Stimulated activated CD8-positive, alpha-beta memory T cell treated with anti-CD3 and anti-CD28 coated beads, Interleukin-4, amount 100 ng/mL, for 4 hours (primary cell): Measurements from ENCODE around the gene PSME1.

Experiments
- DNase-seq, 2 donors: peaks; one replicate each; pipeline ENCODE4 v3.0.0-alpha.2; 2020; ENCODE audit warnings: low read depth in 2 of 2, low spot score in 1 of 2

Gene PSME1

DNA sequence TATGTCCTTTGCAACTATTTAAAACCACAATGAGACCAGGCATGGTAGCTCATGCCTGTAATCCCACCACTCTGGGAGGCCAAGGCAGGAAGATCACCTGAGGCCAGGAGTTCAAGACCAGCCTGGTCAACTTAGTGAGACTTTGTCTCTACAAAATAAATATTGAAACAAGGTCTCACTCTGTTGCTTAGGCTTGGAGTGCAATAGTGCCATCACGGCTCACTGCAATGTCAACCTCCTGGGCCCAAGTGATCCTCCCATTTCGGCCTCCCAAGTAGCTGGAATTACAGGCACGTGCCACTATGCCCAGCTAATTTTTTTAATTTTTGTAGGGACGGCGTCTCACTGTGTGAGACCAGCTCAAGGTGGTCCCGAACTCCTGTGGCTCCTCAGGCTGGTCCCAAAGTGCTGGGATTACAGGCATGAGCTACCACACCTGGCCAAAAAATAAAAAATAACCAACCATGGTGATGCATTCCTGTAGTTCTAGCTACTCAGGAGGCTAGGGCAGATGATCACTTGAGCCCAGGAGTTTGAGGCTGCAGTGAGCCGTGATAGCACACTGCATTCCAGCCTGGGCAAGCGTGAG is 6.5 kb upstream of the PSME1 start:
- DNase-seq: no peak

DNA sequence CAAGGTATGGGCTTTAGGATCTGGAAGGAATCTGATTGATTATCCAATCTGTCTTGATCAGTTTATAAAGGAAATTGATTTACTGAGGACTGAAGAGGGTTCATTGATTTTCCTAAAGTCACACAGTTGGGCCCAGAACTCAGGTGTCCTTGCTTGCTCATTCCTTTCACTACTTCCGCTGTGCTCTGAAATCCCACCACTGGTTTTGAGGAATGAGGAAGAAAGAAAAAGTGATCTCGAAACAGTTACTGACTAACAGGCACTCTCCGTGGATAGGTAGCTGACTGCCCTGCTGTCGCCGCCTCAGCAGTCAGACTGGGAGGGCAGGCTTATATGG is 5.6 kb upstream of the PSME1 start, which contains the start of gene FITM1:
Gene FITM1 (plus strand): TSS at position 280 of the 337 bp plus-strand sequence. CDS start 905 bp downstream, outside the sequence.
- no peak for DNase-seq

DNA sequence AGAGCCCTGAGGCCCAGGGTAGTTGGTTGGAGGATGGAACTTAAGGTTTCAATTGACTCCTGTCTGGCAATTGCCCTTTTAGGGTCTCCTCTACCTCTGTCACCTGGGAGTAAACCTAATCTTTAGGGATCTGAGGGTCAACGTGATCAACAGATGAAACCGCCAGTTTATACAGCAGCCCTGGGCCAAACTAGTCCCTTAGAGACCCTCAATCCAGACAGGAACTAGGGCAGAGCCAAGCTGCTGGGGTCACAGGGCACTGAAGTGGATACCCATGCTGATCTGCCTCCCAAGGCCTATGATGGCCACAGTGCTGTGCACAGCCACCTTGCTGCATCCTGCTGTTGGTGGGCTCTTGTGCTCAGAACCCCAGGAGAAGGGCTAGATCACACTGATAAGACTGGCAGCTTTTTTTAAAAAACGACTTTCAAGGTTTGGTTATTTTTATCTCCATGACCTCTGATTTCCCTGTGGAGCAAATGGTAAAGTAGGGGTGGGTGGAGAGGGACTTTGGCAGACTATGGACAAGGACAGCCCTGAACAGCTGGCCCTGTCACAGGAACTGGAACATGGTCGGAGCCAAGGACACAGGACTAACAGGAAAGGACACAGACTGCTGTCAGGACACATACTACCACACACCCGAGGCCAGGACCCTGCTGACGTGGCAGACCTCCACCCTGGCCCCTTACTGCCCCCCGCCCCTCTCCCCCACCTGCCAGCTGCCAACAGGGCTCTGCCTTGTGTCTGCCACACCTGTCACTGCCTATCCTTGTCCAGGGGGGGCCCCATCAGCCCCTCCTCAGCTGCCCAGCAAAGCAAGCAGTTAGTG is 5.1 kb upstream of the PSME1 start:
- DNase-seq: no peak

DNA sequence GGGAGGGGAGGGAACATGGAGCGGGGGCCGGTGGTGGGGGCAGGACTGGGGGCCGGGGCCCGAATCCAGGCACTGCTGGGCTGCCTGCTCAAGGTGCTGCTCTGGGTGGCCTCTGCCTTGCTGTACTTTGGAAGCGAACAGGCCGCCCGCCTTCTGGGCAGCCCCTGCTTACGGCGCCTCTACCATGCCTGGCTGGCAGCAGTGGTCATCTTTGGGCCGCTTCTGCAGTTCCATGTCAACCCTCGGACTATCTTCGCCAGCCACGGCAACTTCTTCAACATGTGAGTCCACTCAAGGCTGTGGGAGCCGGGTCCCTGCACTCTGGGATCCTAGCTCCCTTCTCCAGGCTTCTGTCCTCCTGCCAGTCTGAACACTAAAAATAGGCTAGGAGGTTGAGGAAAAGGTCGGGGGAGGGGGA is 4.4 kb upstream of the PSME1 start:
- no peak for DNase-seq

DNA sequence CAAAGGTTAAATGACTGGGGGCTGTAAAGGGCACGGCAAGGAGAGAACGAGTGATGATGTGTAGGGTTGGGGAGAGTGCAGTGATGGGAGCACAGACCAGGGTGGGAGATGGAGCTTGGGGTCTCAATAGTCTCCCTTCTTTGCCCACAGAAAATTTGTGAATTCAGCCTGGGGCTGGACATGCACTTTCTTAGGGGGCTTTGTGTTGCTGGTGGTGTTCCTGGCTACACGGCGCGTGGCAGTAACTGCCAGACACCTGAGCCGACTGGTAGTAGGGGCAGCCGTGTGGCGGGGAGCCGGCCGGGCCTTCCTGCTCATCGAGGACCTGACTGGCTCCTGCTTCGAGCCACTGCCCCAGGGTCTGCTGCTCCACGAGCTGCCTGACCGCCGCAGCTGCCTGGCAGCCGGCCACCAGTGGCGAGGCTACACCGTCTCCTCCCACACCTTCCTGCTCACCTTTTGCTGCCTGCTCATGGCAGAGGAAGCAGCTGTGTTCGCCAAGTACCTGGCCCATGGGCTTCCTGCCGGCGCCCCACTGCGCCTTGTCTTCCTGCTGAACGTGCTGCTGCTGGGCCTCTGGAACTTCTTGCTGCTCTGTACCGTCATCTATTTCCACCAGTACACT is 3.8 kb upstream of the PSME1 start:
- DNase-seq: no peak

DNA sequence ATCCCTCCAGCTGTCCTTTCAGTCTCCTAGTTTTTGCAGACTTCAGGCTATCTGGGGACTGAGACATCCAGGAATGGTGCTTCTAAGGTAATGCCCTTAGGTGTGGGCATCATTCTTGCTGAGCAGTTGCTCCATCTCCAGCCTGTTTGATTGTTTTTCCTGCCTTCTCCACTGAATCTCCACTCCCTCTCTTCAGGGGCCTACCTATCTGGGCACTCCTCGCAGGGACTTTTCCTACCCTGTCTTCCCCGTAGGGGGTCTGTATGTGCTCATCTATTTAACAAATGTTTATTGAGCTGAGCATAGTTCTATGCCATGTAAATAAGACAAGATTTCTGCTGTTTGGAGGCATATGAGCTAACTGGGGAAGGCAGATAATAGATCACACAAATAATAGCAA is 3.0 kb upstream of the PSME1 start:
- DNase-seq: no peak

DNA sequence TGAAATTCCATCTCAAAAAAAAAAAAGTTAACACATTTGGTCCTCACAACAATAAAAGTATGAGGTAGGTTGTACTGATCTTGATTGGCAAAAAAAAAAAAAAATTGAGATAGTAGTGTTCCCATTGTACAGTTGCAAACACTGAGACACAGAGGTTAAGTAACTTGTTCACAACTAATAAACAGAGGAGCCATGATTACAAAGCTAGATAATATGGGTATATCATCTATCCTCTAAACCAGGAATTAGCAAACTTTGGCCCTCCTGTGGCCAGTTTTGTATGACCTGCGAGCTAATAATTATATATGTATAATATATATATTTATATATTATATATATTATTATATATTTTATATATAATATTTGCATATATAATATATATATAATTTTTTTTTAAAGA is 2.3 kb upstream of the PSME1 start:
- no peak for DNase-seq

DNA sequence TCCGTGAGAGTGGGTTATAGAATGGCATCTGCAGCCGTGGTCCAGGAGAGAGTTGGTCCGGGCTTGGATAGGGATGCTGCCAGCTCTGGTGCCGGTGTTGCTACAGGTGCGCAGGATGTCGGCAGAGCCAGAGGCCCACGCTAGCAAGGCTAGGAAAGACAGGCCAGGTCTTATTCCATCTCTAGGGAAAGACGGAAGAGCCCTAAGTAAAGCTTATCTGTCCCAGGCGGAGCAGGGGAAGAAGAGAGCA is 485 bp upstream of the PSME1 start:
- no peak for DNase-seq

DNA sequence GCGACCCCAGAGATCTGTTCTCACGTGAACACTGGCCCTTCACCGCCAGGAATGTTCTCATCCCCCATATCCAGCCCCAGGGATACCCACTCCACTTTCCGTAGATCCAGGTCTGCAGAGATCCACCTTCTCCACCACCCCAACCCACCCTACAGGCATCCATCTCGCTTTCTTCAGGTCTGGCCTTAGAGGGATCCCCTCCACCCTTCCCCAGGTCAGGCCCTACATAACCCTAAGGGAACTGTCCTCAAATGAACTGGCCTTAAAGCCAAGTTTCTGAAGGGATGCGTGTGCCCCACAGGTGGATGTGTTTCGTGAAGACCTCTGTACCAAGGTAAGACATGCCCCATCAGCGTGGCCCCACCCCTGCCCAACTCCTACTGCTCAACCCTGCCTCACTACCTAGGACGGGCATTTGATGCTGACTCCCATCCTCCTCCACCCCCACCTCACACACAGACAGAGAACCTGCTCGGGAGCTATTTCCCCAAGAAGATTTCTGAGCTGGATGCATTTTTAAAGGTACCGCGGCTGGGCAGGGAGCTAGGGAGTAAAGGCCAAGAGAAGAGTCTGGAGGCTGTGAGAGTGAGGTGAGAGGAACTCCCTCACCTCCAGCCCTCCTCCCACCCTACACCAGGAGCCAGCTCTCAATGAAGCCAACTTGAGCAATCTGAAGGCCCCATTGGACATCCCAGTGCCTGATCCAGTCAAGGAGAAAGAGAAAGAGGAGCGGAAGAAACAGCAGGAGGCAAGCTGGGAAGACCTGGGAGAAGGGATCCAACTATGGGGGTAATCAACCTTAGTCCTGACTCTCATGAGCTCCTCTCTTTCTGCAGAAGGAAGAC is 912 bp downstream of the PSME1 start:
- DNase-seq: no peak

DNA sequence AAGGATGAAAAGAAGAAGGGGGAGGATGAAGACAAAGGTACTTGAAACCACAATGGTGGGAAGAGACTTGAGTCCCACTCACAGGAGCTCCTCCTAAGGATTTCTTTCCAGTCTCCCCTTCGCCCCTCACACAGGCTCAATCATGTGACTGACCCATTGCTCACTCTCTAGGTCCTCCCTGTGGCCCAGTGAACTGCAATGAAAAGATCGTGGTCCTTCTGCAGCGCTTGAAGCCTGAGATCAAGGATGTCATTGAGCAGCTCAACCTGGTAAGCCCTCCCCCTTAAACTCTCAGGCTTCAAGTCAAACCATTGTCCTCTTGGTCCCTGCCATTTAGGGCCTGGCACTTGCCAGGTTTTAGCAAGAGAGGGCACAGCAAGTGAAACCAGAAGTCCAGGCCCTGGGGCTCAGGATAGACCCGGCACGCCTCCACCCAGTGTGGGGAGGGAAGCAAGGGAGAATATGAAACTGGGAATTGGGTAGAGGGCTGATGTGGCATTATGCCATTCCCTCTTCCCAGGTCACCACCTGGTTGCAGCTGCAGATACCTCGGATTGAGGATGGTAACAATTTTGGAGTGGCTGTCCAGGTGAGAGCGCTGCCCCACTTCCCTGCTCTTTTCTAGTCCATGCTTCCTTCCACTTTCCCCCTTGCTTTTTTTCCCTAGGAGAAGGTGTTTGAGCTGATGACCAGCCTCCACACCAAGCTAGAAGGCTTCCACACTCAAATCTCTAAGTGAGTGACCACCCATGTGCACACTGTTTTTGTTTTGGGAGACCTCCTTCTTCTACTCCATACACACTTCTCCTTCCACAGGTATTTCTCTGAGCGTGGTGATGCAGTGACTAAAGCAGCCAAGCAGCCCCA is 1.8 kb downstream of the PSME1 start:
- no peak for DNase-seq

DNA sequence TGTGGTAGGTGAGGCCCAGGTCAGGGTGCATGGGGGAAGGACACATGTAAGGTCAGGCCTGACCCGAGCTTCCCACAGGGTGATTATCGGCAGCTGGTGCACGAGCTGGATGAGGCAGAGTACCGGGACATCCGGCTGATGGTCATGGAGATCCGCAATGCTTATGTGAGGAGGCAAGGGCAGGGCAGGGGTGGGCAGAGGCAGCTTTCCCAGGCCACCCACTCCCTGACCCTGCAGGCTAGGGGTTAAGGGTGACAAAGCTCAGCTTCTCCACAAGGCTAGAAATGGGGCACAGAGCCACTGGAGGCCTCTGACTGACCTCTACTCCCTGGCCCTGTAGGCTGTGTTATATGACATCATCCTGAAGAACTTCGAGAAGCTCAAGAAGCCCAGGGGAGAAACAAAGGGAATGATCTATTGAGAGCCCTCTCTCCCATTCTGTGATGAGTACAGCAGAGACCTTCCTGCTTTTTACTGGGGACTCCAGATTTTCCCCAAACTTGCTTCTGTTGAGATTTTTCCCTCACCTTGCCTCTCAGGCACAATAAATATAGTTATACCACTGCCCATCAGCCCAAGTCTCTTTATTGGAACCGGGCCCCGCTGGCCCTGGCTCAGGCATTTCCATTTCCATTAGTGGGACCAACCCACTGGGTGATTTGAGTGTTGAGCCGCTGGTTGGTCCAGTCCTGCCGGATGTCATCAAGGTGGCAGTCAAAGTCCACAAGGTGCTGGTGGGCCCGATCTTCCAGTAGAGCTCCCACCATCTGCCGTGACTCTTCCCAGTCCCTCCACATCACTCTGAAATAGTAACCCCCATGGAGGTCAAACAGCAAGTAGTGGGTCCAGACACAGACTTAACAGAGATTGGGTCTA is 2.6 kb downstream of the PSME1 start:
- DNase-seq: no peak

DNA sequence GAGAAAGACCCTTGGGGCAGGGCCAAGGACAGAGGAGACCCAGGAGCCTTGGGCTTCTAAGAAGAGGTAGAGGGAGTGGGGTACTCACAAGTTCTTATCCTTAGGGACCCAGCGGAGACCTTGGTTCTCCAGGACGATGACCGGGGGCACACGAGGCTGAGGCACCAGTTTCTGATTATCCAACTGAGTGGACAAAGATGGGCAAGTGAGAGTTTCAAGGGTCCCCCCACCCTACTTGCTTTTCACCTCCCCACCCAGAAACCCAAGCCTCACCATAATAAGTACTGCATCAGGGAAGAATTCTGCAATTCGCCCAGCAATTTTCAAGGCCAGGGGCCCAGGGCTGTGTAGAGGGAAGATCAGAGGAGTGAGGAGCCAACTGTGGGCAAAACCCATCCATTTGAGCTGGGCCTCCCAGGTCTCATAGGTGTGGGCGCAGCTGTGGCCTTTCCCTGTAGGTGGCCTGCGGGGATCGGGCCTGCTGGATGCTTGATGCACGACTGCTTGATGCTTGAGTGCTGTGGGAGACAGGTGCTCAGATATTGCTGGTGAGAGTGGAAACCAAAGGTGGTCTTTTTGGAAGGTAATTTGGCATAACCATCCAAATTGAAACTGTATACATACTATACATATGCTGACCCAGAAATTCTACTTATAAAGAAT is 3.4 kb downstream of the PSME1 start:
- no peak for DNase-seq

DNA sequence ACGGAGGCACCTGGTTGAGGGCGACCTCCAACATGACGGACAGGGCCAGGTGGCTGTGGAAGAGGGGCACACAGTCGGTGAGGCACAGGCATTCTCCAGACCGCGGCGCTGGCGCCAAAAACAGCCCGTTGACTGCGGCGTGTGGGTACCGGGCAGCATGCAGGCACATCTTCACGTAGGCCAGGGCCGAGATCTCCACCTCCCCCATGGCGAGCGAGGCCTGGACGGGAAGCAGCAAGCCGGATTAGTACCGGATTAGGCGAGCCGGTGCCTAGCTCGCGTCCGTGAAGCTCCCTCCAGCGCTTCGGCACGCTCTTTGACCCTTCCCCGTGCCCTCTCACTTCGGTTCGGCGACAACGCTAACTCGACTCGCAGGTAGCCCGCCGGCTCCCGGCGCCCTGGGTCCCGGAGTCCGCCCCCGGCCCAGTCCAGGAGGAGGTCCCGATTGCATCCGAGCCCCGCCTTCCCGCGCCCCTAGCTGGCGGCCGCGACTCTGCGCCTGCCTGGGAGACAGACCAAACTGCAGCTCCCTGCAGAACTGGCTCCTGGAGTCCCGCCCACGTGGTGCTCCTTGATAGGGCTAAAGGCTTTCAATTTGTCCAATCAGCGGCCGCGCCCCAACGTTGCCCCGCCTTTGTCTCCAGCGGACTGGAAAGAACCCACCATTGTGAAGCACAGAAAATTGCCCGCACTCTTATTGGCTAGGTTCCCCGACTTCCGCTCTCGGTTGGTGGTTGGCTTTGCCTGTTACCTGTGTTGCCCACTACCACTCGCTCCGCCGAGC is 5.3 kb downstream of the PSME1 start, which contains the start of gene EMC9:
Gene EMC9 (minus strand): TSS at position 495 of the 784 bp plus-strand sequence. CDS start 287 bp downstream, at position 208.
- DNase-seq: peak; percentile 99

DNA sequence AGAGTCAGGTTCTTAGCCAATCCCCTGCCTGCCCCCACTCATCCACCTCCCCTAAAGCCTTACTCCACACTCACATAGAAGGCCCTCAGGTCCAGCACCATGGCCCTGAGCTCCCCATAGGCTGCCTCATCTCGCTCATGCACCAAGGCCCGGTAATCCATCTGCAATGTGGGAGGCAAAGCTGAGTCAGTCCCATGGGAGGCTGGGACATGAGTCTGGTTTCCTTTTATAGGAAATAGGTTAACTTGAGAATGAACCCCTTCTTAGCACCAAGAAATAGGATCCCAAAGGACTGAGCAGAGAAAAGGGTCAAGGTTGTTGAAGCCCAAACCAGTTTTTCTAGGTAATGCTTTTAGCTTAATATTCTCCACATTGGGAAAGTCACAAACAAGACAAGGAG is 7.5 kb downstream of the PSME1 start:
- DNase-seq: no peak

DNA sequence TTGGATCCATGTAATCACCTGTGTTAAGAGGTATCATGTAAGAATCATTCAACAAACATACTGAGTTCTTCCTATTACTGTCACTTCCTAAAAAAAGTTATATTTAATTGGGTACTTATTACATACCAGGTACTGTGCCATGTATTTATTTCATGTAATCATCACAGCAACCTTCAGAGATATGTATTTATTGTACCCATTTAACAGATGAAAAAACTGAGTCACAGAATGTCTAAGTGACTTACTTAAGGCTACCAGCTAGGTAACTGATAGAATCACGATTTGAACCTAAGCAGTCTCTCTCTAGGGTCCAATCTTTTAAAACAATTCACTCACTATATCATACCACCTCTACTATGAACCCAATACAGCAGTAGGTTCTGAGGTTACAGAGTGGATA is 8.5 kb downstream of the PSME1 start:
- no peak for DNase-seq

DNA sequence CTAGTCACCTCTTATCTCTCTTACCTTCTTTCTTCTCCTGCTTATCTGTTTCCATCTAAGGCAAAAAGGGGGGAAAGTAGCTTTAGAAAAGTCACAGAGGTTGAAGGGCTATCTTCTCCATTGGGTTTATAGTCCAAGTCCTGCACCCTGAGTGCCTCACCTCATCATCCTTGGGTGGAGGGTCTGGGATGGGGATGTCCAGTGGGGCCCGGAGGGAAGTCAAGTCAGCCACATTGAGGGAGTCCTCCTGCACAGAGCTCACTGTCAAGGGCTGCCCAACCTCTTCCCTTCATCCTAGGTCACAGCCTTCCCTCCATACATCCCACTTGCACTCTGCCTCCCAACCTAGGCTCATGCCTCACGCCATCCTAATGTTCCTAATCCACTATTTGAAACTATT is 9.2 kb downstream of the PSME1 start:
- DNase-seq: no peak

DNA sequence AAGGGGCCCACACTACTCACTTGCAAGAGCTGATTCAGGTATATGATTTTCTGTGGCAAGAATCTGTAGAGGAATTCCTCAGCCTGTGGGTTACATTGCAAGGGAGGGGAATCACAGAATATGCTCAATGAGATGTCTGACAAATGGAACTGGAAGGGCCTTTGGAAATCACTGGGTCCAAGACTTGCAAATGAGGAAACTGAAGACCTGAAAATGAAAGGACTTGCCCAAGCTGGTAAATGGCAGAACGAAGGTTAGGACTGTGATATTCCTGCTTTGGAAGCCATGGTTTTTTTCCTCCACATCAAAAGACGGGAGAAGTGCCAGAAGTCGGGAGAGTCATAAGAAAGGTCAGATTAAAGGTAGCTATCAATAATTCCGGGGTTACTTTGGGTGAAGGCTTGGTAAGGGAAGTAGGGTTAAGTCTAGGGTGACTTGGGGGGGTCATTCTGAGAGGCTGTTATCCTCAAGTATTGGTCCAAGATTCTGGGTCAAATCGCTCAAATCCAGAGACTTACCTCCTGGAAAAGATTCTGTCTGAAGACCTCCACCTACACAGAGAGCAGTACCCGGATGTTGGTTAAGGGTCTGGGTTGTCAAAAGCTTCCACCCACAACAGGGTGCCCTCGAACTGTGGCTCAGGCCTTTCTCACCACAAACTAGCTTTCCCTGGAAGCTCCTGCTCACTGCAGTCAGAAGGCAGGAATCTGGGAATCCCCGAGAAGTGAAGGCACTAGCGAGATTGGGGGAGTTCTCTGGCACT is 9.9 kb downstream of the PSME1 start:
- no peak for DNase-seq
